ENCODE results near the gene CCDC174.

The CCDC174 gene

GRCh38 chr3:14703128-14703750 lies 51.7 kb downstream of the CCDC174 start:
- DNase-seq (ENCODE audit: low read depth): no peak

GRCh38 chr3:14703791-14704190 lies 52.2 kb downstream of the CCDC174 start:
- no peak for DNase-seq (ENCODE audit: low read depth)

- DNase-seq (ENCODE audit: low read depth): no peak
These were observed 54.5 kb downstream of the CCDC174 start for GRCh38 chr3:14706096-14706495.

- DNase-seq (ENCODE audit: low read depth): no peak
These were observed 65.0 kb downstream of the CCDC174 start for GRCh38 chr3:14716591-14716990.

GRCh38 chr3:14717307-14717706 lies 65.7 kb downstream of the CCDC174 start:
- no peak for DNase-seq (ENCODE audit: low read depth)

GRCh38 chr3:14718539-14718938 lies 67.0 kb downstream of the CCDC174 start:
- DNase-seq (ENCODE audit: low read depth): no peak

- DNase-seq (ENCODE audit: low read depth): no peak
These were observed 67.4 kb downstream of the CCDC174 start for GRCh38 chr3:14719006-14719405.

- DNase-seq (ENCODE audit: low read depth): no peak
These were observed 69.7 kb downstream of the CCDC174 start for GRCh38 chr3:14721126-14721864.

Measured in activated T-helper 9 cell treated with anti-CD3 and anti-CD28 coated beads, Interleukin-2, amount 50 U/mL, for 16 hours (primary cell).